Stimulated activated CD8-positive, alpha-beta memory T cell treated with anti-CD3 and anti-CD28 coated beads, Interleukin-7, amount 100 ng/mL, for 4 hours (primary cell): ENCODE measurements around the gene SEMA5B.

Experiments
- DNase-seq, 2 donors: peaks; one replicate each; pipeline ENCODE4 v3.0.0-alpha.2; 2020; ENCODE audit warnings: low read depth in 2 of 2

The SEMA5B gene

DNA sequence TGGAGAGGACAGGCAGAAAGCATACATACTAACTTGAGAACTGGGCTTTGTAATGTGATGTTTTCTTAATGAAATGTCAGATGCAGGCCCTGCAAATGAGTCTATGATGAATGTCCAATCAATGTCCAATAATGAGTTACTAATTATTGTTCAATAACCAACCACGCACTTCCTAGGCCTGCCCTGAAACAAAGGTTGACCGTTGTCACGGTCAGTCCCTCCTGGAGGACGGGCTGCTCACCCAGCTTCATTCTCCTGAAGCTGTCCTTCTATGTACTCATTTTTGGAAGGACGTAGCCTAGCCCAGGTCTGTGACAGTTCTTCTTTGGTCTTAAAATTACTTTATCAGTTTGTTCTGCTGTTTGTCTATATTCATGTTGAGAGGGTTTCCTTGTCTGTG lies 30.9 kb upstream of the SEMA5B start:
- no peak for DNase-seq

GRCh38 chr3:123055352-123055751 lies 27.8 kb upstream of the SEMA5B start:
- no peak for DNase-seq

GRCh38 chr3:123054931-123055330 lies 27.4 kb upstream of the SEMA5B start:
- no peak for DNase-seq

DNA sequence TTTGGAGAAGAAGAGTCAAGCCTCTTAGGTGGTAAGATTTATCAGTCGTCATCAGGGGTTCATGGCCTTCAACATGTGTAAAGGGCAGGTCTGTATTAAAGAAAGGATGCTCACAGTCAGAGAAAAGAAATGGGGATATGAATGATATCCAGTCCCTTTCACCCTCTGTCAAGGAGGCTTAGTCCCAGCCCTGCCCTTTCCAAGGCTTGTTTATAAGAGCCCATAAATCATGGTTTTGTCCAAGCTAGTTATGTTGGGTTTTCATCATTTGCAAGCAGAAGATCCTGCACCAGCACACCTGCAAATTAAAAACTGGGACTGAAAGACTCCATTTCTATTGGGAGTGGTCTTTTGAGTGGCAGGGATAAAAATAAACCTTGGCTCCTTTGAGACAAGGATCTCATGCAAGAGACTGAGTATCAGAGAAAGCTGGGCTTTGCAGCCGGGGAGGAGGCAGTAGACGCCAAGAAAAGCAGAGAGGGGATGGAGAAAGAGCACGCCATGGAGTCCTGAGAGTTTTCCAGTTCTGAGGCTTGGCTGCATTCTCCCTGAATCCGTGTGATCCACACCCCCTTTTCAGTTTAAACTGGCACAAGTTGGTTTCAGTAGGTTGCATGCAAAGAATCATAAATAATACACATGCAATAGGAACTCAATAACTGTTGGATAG lies 26.7 kb upstream of the SEMA5B start:
- no peak for DNase-seq

DNA sequence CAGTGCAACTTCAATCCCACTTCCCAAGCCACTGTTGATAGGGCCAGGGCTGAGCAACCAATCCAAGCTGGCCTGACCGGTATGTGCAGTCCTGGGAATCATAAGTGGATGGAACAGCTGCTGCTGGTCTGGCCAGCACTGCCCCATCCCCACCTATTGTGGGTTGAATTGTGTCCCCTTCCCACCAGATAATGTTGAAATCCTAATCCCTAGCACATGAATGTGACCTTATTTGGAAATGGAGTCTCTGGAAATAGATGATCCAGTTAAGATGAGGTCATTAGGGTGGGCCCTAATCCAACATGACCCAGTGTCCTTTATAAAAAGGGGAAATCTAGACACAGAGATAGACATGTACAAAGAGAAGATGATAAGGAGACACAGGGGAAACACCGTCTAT lies 25.5 kb upstream of the SEMA5B start:
- no peak for DNase-seq

GRCh38 chr3:123050666-123051065 lies 23.1 kb upstream of the SEMA5B start:
- no peak for DNase-seq

GRCh38 chr3:123048480-123049237 lies 21.1 kb upstream of the SEMA5B start:
- DNase-seq = no peak

DNA sequence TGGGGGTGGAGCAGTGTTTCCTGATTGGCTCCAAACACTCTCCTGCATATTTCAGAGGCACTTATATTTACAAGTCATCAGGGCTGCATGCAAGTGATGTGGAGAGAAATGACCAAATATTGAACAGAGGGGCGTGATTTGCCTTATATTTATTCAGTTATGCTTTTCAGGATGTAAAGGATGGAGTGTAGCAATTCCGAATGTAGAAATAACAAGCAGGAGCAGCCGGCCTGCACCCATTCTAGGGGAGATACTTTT lies 19.4 kb upstream of the SEMA5B start:
- DNase-seq = no peak

DNA sequence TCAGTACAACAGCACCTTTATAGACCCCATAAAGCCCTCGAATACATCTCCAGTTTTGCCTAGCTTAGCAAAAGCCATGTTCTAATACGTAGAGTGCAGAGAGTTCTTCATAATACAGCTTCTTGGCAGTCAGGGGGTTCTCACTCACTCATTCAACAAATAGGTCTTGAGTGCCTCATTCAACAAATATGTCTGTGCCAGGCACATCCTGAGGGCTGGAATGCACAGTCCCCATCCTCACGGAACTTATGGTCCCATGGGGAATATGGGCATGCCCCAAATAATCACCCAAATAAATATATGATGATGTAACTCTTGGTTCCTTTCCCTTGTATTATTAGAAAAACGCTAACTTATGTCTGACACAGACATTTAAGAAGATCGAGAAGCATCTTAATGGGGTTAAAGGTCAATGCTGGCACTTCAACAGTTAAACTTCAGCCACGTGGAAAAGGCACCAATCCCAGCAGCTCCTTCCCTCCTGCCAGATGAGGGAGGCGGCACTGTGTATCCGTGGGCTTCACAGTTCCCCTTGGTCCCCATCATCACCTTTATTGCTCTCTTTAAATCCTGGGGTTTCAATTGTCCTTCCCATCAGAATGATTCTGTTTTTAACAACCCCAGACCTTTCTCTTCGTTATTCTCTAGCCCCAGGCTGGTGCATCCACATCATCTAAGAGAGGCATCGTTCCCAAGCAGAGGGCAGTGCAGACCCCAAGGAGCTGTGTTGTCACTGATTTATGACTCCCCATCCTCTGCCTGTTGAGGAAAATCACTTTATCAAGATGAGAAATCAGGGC lies 18.9 kb upstream of the SEMA5B start:
- DNase-seq = no peak

GRCh38 chr3:123044981-123045763 lies 17.6 kb upstream of the SEMA5B start:
- DNase-seq = no peak

GRCh38 chr3:123042413-123042812 lies 14.8 kb upstream of the SEMA5B start:
- no peak for DNase-seq

DNA sequence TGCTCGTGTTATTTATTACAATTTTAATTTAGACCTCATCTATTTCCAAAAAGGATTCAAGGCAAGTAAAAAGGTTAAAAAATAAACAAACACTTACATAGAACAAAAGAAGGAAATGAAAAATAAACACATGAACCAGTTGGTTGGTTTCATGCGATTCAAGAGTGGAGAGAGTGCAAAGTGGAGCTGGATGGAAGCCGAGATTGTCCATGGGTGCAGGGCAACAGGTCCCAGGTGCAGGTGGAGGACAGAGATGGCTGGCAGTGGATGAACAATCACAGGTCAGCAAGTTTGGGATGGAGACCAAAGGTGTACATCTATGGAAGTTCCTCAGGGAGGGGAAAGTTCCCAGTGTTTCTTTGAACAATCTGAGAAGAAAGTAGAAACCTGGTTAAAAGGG lies 11.6 kb upstream of the SEMA5B start:
- no peak for DNase-seq

- DNase-seq = no peak
Measured at GRCh38 chr3:123038751-123039150, 11.2 kb upstream of the SEMA5B start.

DNA sequence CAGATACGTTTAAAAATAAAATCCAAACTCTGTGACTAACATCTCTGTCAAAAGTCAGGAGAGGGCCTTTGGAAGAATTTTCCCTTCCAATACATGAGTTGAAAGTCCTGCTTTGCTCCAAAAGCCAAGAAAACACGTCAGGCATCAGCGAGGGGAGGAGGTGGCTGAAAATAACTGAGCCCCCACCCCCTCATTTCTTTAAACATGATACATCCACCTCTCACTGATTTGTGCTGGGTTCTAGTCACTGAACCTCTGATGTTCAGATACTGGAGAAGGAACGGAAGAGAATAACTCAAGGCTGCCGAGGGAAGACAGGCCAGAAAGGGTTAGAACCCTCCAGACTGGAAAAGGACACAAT lies 9.4 kb upstream of the SEMA5B start:
- DNase-seq = no peak

DNA sequence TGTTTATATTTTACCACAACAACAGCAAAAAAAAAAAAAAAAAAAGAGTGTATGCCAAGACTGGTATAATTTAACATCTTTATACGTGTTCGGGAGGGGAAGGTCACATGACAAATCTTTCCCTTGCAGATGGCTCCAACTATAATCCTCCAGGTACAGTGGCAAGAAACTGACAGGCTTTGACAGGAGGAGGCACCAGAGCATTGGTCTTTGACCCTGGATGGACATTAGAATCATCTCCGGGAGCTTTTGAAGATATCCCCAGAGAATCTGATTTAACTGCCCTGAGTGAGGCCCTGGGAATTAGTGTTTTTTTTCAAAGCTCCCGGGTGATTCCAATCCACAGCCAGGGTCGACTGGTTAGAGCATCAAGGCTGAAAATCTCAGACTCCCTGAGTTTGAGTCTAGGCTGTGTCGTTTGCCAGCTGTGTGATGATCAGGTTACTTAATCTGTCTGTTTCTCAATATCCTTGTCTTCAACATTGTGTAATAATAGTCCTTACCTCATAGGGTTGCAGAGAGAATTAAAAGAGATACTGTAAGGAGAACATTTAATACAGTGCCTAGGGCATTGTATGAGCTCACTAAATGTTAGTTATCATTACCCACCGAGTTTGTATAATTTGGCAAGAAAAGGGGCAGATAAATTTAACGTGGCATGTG lies 8.9 kb upstream of the SEMA5B start:
- DNase-seq = no peak

- no peak for DNase-seq
Measured at GRCh38 chr3:123034996-123035395, 7.4 kb upstream of the SEMA5B start.

DNA sequence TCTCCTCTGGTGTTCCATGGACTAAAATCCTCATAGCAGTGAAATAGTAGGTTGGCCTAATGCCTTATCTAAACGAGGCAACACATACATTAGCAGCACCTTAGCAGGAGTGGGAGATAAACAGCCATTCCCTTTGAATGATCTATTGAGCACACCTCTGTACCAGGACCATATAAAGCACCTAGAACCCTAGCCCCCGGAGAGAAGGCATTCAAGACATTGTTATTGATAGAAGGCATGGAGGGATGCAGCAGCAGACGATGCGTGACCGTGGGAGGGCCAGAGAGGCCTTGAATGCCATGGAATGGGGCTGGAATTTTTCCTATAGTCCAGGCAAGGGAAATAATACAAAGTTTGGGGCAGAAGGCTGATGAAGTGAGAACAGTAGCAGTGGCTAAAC lies 6.6 kb upstream of the SEMA5B start:
- no peak for DNase-seq

DNA sequence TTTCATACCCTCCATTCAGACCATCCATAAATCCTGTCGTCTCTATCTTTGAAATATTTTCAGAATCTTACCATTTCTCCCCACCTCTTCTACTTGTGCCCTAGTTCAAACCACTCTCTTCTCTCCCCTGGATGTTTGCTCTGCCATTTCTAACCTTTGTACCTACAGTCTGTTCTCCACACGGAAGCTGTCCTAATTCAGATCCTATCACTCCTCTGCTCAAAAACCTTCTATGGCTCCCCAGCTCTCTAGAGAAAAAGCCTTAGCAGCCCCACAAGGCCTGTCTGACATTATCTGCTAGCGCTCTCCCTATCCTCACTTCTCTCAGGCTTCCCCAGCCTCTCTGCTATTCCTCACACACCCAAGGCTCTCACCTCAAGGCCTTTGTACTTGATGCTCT lies 4.5 kb upstream of the SEMA5B start:
- DNase-seq = no peak

DNA sequence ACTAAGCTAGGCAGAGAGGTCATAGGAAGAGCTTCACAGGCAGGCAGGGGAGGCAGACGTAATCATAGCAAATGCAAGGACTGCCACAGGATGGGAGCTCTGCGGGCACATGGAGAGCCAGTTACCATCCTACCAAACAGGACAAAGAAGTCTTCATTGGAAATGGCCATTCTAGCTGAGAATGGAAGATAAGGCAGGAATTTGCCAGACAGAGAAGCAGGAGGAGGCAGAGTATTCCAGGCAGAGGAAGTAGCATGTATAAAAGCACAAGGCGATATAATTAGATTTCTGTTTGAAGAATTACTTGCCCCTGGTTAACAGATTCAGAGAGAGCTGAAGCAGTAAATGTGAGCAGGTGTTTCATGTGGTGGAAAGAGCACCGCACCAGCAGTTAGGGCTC lies 3.5 kb upstream of the SEMA5B start:
- DNase-seq = no peak

- no peak for DNase-seq
Measured at GRCh38 chr3:123028233-123028828, 768 bp upstream of the SEMA5B start.

DNA sequence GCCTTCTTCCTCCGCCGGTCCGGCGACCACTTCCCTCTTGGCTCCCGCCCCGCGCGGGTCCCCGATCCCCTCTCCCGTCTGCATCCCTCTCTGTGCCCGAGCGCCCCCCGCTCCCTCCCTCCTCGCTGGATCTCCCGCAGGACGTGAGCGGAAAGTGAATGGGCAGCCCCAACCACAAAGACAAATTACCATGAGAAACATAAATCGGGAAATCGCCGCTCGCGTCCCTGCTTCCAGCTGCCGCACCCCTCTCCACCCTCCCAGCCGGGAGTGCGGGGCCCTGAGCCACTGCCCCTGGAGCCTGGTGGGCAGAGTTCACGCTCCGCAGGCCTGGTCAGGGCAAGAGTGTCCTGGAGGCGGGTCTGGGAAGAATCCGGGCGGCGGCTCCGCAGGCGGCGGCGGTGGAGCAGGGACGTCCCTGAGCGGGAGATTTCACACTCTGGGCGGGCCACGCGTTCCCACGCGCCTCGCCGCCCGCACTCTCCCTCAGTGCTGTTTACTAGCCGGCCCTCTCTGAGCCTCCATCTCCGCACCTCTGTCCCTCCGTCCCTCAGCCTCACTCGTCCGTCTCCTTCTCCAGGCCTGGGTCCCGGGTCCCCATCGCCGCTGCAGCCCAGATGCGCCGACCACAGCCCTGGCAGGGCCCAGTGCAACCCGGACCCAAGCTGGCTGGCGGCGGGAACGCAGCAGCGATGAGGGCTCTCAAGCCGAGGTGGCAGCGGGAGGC lies 835 bp downstream of the SEMA5B start:
- no peak for DNase-seq
